Upper lobe of left lung (tissue), 6 donors: ENCODE data around the gene SNX10. TPM values are rescaled to one million over a fixed set of nuclear protein-coding genes. Genes with fewer than 3 reads are reported as not detected.

Source experiments
- ATAC-seq, 2 donors: fragments of 200-7000 bp; cut with Tn5 transposase; one replicate each; pipeline ENCODE4 v1.9.1; 2022; ENCODE audit warnings: mild to moderate bottlenecking in 2 of 2, moderate library complexity in 2 of 2; ENCODE audit not compliant: low FRiP score in 2 of 2
- DNase-seq, 2 donors: peaks; one replicate each; pipeline ENCODE4 v3.0.0-alpha.2; 2019 to 2020
- H3K27ac ChIP-seq, 4 donors: fragments of 200-600 bp; sonication (generic); one replicate each; pipeline ENCODE4 v1.5.1; 2016 to 2019
- H3K27me3 ChIP-seq, 4 donors: fragments of 200-600 bp; sonication (generic); one replicate each; pipeline ENCODE4 v1.5.1; 2017 to 2019
- H3K36me3 ChIP-seq, 4 donors: fragments of 200-600 bp; sonication (generic); one replicate each; pipeline ENCODE4 v1.5.1; 2016 to 2019
- H3K4me1 ChIP-seq, 4 donors: fragments of 200-600 bp; sonication (generic); one replicate each; pipeline ENCODE4 v1.5.1; 2018 to 2019
- H3K4me3 ChIP-seq, 4 donors: fragments of 200-600 bp; sonication (generic); one replicate each; pipeline ENCODE4 v1.5.1; 2017 to 2019; ENCODE audit warnings: mild to moderate bottlenecking in 2 of 4, moderate library complexity in 1 of 4
- H3K9me3 ChIP-seq, 4 donors: fragments of 200-600 bp; sonication (generic); one replicate each; pipeline ENCODE4 v1.5.1; 2018 to 2019
- CTCF ChIP-seq, 6 experiments: fragments of 450-650 bp in 4 of 6; fragments of 200-600 bp in 2 of 6; sonication (generic) in 2 of 6; IDR thresholded peaks; one replicate each; pipeline ENCODE4 v1.5.1; 2016 to 2019; ENCODE audit warnings: antibody characterized with exemption in 6 of 6
- EP300 ChIP-seq, 4 donors: sonication (generic); formaldehyde crosslinking; IDR thresholded peaks; one replicate each; pipeline ENCODE4 v1.5.1; 2017; ENCODE audit warnings: antibody characterized with exemption in 4 of 4, control low read depth in 2 of 4
- POLR2A ChIP-seq, 4 donors: fragments of 450-650 bp; IDR thresholded peaks; one replicate each; pipeline ENCODE4 v1.5.1; 2016 to 2017; ENCODE audit warnings: antibody characterized with exemption in 4 of 4, mild to moderate bottlenecking in 2 of 4
- POLR2AphosphoS5 ChIP-seq, 2 donors: sonication (generic); formaldehyde crosslinking; IDR thresholded peaks; one replicate each; pipeline ENCODE4 v1.5.1; 2017; ENCODE audit warnings: antibody characterized with exemption in 2 of 2
- WGBS, 2 donors: methylation state at CpG; one replicate each; pipeline ENCODE4 v1.1.5; 2017 to 2018; 5-methylcytosine and 5-hydroxymethylcytosine counted together
- total RNA-seq, 6 donors: library from RNA; depleted of rRNA in 4 of 6; stranded (reverse); fragments of >200 nt in 4 of 6; gene quantifications; one replicate each; pipeline versions ENCODE4 v1.1.0 to v1.2.1, GENCODE V29; 2016 to 2021
- donor health status: DM: no; HTN: no; CAD: no; lungs with moderate emphysema.
- donor health status: DM: no; HTN: yes; CAD: no; lungs with severe emphysema.

The SNX10 gene
- total RNA-seq, 6 donors from 2014 or later, result 24.1 to 78.6 (median 36.4) TPM

- DNase-seq (no peak), ATAC-seq (no peak)
- Histone ChIP-seq H3K4me1 (peaks cover 0 to 5% (median 4%) of the 10 kb centered on the region in 4 donors), H3K9me3 (no peaks in the 10 kb centered on the region), H3K36me3 (no peaks in the 10 kb centered on the region), H3K27me3 (no peaks in the 10 kb centered on the region), H3K27ac (no peak overlapping the region), H3K4me3 (no peak overlapping the region)
- 86 to 87% methylated on average over 3 of the region's 3 CpGs for WGBS, 2 donors
- TF ChIP-seq POLR2AphosphoS5 (IDR thresholded peaks at IDR 0.05) (no peak), EP300 (IDR thresholded peaks at IDR 0.05) (no peak), POLR2A (IDR thresholded peaks at IDR 0.05) (no peak), CTCF (IDR thresholded peaks at IDR 0.05) (no peak)
These were observed 34.5 kb downstream of the SNX10 start for GRCh38 chr7:26326211-26326610.

GRCh38 chr7:26328498-26329390, 37.1 kb downstream of the SNX10 start:
- peaks cover 0 to 5% (median 4%) of the 10 kb centered on the region in 4 donors for H3K4me1 ChIP-seq
- no peaks in the 10 kb centered on the region for H3K36me3 ChIP-seq
- TF ChIP-seq POLR2A (IDR thresholded peaks at IDR 0.05) (no peak), CTCF (IDR thresholded peaks at IDR 0.05) (no peak), POLR2AphosphoS5 (IDR thresholded peaks at IDR 0.05) (no peak), EP300 (IDR thresholded peaks at IDR 0.05) (no peak)
- H3K4me3 ChIP-seq, result no peak overlapping the region
- H3K9me3 ChIP-seq, result no peaks in the 10 kb centered on the region
- DNase-seq (no peak), ATAC-seq (peak; percentile 14 to 39)
- 90 to 95% methylated on average over 7 of the region's 7 CpGs for WGBS, 2 donors
- no peaks in the 10 kb centered on the region for H3K27me3 ChIP-seq
- H3K27ac ChIP-seq, result peak overlapping the region in 1 of 4 donors; percentile 66

- Histone ChIP-seq H3K27ac (peak overlapping the region in 3 of 4 donors; percentile 11 to 69 (median 66)), H3K4me1 (peaks cover 0 to 5% (median 4%) of the 10 kb centered on the region in 4 donors), H3K4me3 (no peak overlapping the region), H3K27me3 (no peaks in the 10 kb centered on the region), H3K36me3 (no peaks in the 10 kb centered on the region), H3K9me3 (no peaks in the 10 kb centered on the region)
- ATAC-seq (peak; percentile 54 to 83), DNase-seq (peak in 1 of 2 donors; percentile 75)
- WGBS, 2 donors, result 75 to 77% methylated on average over 12 to 13 of the region's 13 CpGs
- peak in 1 of 6 experiments; percentile 20 for TF ChIP-seq CTCF (IDR thresholded peaks at IDR 0.05)
- TF ChIP-seq POLR2A (IDR thresholded peaks at IDR 0.05), result peak in 1 of 4 donors; percentile 11
- peak in 1 of 2 donors; percentile 35 for TF ChIP-seq POLR2AphosphoS5 (IDR thresholded peaks at IDR 0.05)
- no peak for TF ChIP-seq EP300 (IDR thresholded peaks at IDR 0.05)
These were observed 38.0 kb downstream of the SNX10 start for GRCh38 chr7:26329520-26330255.

GRCh38 chr7:26331113-26331512, 39.5 kb downstream of the SNX10 start:
- H3K9me3 ChIP-seq, result no peaks in the 10 kb centered on the region
- peaks cover 0 to 5% (median 4%) of the 10 kb centered on the region in 4 donors for H3K4me1 ChIP-seq
- no peak overlapping the region for H3K27ac ChIP-seq
- H3K36me3 ChIP-seq, result no peaks in the 10 kb centered on the region
- WGBS, 2 donors, result 84 to 100% methylated on average over 4 of the region's 4 CpGs
- ATAC-seq (no peak), DNase-seq (no peak)
- TF ChIP-seq POLR2A (IDR thresholded peaks at IDR 0.05) (no peak), POLR2AphosphoS5 (IDR thresholded peaks at IDR 0.05) (no peak), CTCF (IDR thresholded peaks at IDR 0.05) (no peak), EP300 (IDR thresholded peaks at IDR 0.05) (no peak)
- H3K4me3 ChIP-seq, result no peak overlapping the region
- no peaks in the 10 kb centered on the region for H3K27me3 ChIP-seq
